HG03571 (cell line): Measurements from ENCODE around the gene MAD1L1.
"Not testable (repeated sequence)": the region's sequence is repeated elsewhere in the genome, so short reads cannot be mapped to it uniquely, and the experiment has no call there.

ENCODE experiments used
- ATAC-seq: cut with Tn5 transposase; IDR thresholded peaks from one replicate; pipeline ENCODE4 v1.9.1; 2021; ENCODE audit not compliant: unreplicated experiment

The MAD1L1 gene

DNA sequence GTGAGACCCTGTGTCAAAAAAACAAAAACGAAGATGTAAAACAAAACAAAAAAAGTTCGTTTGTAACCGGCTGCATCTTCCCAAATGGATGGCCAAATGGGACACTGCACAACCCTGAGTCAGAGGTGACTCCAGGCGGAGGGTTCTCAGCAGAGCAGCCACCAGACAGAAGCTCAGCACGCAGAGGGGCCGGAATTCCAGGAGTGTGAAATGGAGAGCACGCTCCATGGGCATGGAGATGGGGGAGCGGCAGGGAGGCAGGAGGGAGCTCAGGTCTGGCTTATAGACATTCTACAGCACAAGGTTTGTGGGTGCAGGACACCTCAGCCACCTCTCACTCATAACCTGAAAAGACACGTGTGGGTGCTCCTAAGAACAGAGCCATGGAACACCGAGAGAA is 227.0 kb downstream of the MAD1L1 start:
- no peak for ATAC-seq

DNA sequence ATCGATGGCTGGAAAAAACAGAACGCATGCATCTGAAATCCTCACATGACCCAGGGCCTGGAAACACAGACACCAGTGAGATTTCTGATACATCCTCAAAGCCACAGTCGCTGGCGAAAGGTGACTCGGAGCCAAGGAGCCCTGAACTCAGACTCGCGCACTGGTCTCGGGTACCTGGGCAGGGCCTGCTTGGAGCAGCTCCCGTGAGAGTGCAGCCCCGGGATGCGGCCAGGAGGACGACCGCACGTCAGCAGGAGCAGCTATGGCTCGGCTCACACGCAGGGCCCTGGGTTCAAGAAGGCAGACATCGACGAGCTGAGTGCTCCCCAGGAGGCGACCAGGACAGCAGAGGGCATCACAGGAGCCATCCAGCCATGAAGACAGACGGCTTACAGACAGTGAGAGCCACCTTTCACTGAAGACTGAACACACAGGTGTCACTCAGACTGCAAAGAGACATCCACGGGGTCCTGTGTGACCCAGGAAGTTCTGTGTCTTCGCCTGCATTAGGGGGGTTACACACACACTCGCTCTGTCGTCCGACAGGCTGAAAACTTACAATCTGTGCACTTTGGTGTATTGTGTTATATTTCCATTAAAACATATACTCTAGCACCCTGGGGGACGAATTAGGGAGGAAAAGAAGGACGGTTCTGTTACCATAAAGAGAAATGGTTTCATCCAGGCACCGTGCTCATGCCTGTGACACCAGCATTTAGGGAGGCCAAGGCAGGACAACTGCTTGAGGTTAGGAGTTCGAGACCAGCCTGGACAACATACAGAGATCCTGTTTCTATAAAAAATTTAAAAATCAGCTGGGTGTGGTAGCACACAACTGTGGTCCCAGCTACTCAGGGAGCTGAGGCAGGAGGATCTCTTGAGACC is 227.7 kb downstream of the MAD1L1 start:
- ATAC-seq = no peak

DNA sequence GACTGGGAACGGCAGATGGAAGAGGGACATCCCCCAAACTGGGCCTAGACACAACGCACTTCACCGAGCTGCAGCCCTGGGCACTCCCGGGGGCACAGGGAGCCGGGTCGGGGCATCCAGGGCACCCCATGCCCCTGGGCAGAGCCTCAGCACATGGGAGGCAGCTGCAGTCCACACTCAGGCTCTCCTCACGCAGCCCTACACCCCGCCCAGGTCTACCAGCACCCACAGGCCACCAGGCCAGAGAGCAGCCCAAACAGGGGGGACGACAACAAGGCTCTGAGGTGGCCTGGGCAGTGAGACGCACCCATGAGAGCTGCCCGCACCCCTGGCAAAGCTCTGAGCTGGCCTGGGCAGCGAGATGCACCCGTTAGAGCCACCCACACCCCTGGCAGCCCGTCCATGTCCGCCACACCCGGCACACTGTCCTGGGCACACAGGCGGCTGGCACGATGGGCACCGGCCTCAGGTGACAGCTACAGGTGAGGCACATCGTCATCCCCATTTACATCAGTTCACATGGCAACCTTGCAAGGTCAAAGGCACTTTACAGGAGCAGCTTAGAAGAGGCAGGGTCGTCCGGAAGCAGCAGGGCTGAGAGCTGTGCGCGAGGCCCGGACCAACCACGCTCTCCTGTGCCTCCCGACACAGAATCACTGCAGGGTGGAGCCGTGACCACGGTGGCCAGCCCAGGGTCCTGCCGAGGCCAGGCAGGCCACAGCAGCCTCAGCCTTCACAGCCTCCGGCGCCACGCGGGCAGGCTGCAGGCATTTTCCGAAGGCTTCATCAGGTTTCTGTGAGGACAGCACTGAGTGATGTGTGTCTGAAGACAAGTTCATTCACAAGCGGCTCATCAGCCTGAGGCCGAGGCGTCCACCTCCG is 228.6 kb downstream of the MAD1L1 start:
- ATAC-seq = no peak

DNA sequence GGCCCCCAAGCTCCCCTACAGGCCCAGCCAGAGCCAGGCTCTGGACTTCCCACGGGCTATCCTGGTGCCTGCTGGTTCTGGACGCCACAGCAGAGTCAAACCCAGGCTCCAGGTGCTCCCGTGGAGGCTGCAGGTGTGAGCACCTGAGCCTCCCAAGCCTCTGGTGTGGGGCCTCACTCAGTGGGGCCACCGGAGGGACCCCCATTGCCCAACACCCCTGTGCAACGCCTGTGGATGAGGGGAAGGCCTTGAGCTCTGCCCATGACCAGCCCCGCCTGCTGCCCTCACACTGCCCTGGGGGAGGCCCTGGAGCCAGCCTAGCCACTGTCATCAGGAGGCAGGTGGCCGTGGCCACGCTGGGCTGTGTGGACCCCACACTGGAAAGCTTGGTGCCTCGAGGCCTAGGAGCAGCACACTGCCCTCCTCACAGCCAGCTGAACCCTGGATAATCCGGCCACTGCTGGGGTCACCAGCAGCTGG is 229.3 kb downstream of the MAD1L1 start:
- no peak for ATAC-seq

DNA sequence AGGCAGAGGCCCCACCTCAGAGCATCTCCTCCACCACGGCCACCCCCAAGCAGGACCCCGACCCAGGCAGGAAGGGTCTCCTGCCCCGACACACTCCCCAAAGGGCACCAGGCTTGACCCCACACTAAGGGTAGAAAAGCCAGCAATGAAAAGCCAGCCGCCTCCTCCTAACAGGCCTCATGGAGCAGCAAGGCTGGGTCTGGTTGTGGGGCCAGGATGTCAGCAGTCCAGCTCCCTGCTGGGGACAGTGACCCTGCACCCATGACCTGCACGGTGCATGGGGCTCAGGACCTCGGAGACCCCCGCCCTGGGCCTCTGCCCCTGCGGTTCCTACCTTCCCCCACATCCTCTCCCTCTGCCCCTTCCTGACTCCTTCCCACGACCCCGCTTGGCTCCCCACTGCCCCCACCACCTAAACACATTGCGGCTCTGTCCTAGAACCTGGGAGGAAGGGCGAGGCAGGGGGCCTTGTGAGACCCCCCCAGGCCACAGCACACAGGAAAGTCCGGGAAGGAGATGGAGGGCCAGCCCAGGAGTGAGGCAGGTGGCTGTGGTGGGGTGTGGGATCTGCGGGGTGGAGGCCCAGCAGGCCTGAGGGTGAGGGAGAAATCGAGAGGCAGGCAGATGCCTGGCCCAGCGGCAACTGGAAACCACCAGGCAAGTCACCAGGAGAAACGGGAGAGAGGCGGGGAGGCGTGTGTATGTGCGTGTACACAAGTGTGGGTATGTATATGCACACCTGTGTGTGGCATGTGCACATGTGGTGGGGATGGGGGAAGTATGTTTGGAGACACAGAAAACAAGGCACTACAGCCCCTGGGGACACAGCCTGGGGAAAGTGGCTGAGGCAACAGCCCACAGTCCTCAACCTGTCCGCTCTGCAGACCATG is 229.9 kb downstream of the MAD1L1 start:
- ATAC-seq = no peak

DNA sequence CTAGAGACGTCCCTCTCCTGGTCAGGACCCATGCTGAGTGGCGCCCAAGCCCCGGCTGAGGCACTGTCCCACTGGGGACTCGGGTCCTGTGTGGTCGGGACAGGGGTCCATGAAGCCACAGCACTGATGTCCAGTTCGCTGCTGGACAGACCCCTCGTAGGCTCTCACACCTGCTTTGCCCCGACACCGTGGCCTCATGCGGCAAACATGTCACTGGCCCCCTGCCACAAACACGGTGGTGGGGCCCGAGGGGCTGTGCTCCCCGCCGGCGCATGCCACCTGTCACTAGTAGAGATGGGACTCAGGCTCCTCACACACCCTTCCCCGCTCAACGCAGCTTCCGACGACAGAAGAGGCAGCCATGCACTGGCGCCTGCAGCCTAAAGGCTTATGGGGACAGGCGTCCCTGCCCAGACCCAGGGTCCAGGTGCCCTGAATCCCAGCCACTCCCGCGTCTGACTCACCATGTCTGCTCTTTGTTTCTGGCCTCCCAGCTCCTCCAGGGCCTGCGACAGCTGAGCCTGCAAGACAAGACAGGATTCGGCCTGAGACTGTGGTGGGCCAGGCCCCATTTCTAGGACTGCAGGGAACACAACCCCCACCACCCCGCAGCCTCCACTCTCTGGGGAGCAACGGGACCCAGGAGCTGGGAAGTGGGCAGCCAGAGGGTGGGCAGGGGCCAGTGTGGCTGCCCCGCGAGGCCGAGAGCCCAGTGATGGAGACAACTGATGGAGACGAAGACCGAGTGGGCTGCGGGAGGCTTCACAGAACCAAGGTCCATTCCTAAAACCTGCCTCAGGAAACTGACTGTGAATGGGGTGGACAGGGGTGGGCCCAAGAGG is 230.9 kb downstream of the MAD1L1 start:
- ATAC-seq = no peak

DNA sequence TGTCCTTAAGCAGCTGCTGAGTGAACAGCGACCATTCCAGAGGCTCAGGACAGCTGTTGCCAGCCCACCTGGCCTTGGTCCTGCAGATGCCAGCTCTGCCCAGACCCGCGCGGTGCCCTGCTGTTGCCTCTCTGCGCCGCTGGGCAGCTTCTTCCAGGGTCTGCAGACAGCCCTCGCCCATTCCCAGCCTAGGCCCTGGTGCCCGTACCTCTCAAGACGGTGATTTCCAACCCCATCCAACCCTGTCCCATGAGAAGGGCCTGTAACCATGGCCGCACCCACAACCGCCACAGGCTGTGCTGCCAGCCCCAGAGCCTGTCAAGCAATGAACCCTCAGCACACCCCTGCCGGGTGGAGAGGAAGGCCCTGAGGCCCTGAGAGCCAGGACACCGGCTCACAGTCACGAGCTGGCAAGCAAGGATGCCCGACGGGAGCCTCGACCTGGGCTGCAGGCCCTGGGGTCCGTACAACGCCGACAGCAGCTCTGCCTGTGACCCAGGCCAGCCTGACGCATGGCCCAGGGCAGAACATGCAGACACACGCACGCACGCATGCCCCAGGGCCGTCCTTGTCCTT is 231.9 kb downstream of the MAD1L1 start:
- no peak for ATAC-seq

DNA sequence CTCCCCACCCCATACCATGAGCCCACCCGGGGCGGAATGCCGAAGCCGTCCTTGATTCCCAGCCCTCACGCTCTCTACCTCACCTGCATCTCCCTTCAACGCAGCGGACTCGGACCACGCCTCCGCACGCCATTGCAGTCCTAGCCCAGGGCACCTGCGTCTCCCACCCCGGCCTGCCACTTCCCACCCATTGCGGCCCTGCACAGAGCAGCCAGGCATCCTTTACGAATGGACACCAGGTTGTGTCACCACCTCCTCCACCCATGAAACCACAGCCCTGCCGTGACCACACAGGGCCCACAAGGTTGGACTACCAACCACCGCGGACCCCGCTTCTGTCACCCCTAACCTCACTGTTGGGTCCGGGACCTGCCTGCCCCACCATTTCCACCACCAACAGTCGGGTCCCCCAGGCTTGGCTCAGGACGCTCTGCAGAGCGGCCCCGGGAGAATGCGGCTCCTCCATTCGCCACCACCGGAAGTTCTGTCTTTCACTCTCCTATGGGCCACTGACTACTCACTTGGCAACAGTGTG is 232.5 kb downstream of the MAD1L1 start:
- no peak for ATAC-seq

DNA sequence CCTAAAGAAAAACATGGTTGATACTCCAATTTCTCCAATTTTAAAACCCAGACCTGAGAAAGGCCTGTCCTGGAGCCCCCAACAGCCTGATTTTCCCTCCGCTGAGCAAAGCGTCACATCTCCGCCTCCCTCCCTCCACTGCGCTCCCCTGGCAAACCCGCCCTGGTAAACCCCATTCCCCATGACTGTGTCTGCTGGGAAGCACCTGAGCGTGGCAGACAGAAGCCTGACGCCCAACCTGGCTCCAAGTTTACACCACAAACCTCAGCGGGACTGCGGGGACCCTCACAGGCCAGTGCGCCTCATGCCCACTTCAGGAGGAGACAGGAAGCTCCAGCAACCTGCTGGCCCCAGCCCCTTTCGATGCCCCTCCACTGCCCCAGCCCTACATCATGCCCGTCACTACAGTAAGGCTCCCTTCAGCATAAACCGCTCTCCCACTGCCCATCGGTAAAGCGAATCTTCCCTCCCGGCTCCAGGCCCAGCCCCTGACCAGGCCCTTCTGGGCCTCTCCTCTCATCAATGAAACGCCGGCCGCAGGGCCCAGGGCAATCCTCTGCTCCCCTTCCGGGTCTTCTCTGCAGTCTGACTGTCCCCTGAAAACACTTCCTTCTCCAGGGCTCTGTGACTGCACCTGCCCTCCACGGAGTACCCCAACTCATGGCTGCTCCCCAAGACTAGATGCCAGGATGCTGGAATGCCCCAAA is 233.3 kb downstream of the MAD1L1 start:
- ATAC-seq = no peak

DNA sequence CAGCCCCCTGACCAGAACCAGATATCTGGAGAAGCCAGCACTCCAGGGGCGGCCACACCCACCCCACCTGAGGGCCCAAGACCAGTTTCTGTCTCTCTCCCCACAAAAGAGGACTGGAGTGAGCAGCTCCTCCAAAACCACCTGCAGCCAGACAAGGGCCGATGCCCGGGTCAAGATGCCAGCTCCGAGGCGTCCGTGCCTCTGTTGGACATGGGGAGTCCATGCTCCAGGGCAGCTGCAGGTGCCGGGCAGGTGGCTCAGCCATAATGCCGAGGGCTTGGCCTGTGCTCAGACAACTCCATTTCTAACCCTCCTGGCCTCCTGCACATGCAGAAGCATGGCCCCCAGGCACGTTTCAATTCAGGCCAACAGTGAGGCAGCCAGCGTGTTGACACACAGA is 234.6 kb downstream of the MAD1L1 start:
- no peak for ATAC-seq

DNA sequence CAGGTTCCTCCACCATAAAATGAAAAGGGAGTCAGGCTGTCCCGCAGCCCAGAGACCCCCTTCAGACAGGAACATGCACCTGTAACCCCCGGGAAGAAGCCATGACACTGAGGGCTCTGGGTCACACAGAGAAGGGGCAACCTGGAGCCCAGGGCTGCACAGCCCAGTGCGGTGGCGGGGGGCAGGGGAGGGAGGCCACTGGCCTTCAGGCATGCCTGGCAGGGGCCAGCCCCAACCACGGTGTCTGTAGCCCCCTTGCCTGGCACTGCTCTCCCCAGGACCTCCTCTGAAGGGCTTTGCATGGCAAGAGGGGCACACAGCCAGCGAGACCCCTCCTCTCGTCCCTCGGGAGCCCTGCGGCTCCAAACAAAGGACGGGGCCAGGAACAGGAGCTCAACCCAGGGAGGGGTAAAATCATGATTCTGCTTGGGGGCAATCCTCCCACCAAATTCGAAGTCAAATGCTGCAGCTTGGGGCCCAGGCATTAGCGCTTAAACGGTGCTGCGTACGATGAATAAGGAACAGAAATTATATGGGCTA is 235.1 kb downstream of the MAD1L1 start:
- no peak for ATAC-seq

DNA sequence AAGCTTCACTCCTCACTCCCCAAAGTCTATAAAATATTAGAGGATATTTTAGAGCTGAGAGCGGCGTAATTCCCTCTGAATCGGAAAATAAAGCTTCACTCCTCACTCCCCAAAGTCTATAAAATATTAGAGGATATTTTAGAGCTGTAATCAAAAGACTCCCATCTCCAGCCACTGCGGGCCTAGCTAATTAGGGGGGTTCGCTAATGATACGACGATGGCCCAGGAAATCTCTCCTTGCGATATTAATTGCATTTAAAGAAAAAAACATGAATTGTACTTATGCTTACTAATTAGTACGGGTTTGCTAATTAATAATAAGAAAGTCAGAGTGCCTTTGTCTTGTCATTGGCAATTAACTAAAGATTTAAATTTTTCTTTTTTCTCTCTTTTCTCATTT is 235.9 kb downstream of the MAD1L1 start:
- ATAC-seq = no peak

DNA sequence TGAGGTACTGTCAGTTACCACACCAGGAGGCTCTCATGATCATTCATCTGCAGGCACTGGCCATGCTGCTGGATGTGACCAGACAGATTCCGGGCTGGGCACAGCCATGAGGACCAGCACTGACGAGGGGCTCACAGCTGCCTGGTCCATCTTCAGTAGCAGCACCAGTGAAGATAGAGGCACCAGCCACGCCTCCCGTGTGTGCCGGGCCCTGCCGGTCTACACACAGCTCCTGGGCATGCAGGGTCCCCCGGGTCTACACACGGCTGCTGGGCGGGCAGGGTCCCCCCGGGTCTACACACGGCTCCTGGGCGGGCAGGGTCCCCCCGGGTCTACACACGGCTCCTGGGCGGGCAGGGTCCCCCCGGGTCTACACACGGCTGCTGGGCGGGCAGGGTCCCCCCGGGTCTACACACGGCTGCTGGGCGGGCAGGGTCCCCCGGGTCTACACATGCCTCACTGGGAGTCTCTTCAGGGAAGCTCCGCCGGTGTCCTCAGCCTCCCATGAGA is 236.8 kb downstream of the MAD1L1 start:
- not testable (repeated sequence) for ATAC-seq

DNA sequence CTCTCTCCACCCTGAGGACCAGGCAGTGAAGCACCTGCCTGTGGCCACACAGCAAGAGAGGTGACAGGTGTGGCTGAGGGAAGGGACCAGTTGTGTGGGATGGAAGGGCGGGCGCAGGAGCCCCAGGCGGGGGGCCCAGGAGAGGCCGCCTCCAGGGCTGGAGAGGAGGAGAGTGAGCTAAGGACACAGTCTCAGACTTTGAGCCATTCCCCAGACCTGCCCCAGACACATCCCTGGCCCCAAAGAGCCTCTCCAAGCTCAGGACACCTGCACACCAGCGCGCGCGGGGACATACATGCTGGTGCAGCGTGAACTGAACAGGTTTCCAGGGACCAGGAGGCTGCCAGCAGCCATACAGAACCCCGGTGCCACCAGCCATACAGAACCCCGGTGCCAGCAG is 237.3 kb downstream of the MAD1L1 start:
- no peak for ATAC-seq

DNA sequence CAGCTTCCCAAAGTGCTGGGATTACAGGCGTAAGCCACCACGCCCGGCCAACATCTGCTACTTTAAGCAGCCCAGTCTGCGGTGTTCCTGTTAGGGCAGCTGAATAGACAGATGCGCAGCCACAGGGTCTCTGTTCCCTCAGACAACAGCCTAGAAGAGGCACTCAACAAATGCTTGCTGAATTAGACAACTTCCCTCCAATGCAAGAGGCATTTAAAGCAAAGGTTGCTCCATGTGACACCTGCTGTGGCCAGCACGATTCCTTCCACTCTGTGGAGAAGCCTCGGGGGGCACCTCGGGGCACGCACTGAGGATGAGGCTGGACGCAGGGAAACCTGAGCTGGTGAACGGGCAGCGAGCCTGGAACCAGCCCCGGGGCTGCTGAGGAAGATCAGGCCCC is 237.8 kb downstream of the MAD1L1 start:
- ATAC-seq = no peak

DNA sequence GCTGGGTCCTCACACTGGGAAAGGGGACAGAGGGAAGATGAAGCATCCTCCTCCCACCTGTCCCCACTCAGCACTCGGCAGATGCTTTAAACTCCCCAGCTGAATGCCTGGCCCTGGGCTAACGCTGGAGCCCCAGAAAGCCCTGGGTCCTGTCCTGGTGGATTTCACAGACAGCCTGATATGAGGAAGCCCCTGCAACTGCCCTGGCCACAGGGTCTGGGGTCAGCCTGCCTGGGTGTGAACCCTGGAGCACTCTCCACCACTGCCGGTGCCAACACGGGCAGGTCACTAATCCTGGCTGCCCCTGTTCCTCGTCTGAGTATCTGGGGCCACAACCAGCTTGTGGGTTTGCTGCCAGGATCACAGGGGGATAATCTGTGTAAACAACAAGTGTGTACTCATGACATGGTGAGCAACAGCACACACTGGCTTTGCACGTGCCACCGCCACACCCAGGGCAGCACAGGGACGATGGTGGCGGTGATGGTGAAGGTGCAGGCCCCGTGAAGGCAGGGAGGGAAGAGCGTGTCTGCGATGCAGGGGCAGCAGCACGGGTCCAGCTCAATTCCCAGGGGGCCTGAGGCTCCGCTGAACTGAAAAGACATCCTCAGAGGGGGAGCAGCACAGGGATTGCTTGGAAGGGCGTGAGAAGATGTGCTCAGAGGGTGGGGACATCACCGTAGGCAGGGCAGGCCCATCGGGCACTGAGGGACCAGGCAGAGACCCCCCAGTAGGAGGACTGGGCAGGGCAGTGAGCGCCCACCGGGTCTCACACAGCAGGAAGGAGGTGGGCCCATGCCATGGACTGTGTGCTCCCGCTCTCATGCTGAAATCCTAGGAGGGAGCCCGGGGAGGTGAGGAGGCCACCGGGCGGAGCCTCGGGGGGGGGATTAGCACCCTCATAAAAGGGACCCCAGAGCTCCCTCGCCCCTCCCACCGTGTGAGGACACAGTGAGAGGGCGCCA is 238.7 kb downstream of the MAD1L1 start:
- no peak for ATAC-seq

DNA sequence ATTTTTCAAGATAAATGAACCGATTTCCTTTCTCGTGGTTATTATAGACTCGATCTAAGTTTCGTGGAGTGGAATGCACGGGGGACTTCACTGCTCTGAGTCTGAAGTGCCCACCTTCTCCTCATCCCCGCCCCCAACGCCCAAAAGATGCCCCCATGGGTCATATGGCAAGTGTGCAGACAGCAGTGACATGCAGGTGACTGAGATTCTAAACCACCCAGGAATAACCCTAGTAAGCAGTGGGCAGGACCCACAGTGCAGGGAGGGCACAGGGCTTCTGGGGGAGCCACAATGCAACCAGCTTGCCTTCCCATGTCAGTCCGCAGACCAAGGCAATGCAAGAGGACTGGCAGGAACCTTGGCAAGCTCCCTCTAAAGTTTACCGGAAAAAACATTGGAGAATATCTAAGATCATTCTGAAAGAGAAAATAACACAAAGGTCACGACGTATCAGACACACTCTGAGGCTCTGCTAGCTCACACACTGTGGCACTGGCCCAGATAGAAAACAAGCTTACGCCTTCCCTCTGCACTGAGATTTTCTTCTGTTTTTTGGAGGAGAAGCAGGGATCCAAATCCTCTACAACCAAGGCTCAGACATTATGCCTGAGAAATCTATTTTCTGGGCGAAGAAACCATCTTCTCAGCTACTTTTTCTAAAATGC is 239.6 kb downstream of the MAD1L1 start:
- ATAC-seq = no peak
